T-helper 1 cell treated with Interleukin-12 subunit alpha and Interleukin-12 subunit beta and Interleukin-4 antibody, amounts not matched to agents 30 μg/mL and 1 μg/mL, for 36 hours (primary cell): ENCODE results near the gene DENND1C.
"Not testable (repeated sequence)": the region's sequence is repeated elsewhere in the genome, so short reads cannot be mapped to it uniquely, and the experiment has no call there.

Experiments
- H3K27ac Mint-ChIP-seq: one replicate; pipeline ENCODE4 v1.8.0; 2021; ENCODE audit warnings: mild to moderate bottlenecking, mixed read lengths
- H3K27me3 Mint-ChIP-seq: one replicate; pipeline ENCODE4 v1.8.0; 2021; ENCODE audit warnings: low read depth, mixed read lengths
- H3K36me3 Mint-ChIP-seq: one replicate; pipeline ENCODE4 v1.8.0; 2021; ENCODE audit warnings: low read depth, mixed read lengths
- H3K4me1 Mint-ChIP-seq: one replicate; pipeline ENCODE4 v1.8.0; 2021; ENCODE audit warnings: low read depth, mixed read lengths
- H3K4me3 Mint-ChIP-seq: one replicate; pipeline ENCODE4 v1.8.0; 2021; ENCODE audit warnings: mild to moderate bottlenecking, moderate library complexity, mixed read lengths
- H3K9me3 Mint-ChIP-seq: one replicate; pipeline ENCODE4 v1.8.0; 2021; ENCODE audit warnings: mixed read lengths

Gene DENND1C

DNA sequence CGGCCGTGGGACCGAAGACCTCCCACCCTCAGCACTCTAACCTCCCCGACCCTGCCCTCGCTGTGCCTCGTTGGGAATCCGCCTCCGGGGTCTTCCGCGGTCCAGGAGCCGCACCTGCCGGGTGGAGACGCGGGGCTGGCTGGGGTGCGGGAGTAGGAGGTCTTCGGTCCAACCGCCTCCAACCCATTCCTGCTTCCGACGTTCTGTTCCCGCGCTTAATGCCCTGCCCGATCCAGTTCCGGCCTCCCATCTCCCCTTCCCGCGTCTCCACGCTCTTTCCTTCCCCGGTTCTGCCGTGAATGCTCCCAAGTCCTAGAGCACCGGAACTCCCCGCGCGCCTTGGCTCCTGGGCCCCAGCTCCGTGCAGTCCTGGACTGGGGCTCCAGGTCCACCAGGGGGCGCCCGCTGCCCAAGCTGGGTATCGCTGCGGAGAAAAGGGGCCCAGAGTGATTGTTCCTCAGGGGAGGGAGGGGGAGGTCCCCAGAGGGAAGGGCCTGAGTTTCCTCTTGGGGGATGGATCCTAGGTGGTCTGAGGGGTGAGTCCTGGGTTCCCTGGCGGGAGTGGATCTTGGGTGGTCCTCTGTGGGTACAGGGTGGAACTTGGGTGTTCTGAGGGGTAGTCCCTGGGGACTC is 35.2 kb upstream of the DENND1C start:
- H3K4me3 Mint-ChIP-seq: peak overlapping the region; percentile 94
- H3K4me1 Mint-ChIP-seq: peaks cover 30% of the 10 kb centered on the region
- H3K36me3 Mint-ChIP-seq: no peaks in the 10 kb centered on the region
- H3K27me3 Mint-ChIP-seq: peaks cover 3% of the 10 kb centered on the region
- H3K9me3 Mint-ChIP-seq: no peaks in the 10 kb centered on the region
- peak overlapping the region; percentile 86 for H3K27ac Mint-ChIP-seq

DNA sequence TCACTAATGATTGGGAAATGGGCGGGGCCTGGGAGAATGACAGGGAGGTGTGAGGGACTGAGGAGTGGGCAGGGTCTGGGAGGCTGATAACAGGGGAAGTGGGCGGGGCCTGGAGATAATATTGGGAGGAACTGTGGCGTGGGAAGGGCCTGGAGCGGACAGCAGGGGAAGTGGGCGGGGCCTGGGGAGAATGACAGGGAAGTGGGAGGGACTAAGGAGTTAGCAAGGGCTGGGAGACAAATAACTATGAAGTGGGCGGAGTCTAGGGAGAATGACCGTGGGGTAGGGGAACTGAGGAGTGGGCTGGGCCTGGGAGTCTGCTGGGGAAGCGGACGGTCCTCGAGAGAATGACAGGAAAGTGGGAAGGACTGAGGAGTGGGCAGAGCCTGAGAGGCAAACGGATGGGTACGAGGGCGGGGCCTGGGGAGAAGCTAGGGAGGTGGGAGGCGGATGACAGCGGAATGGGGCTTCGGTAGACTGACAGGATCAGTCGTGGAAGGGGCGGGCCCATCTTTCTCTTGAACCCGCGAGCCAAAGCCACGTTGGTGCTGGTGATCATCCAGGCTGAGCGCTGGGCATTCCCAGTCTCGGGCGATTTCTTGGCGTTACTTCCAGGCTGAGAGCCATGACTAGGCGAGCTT is 34.6 kb upstream of the DENND1C start:
- Mint-ChIP-seq H3K4me1 (peaks cover 30% of the 10 kb centered on the region), H3K9me3 (no peaks in the 10 kb centered on the region), H3K27ac (peak overlapping the region; percentile 91), H3K36me3 (no peaks in the 10 kb centered on the region), H3K4me3 (peak overlapping the region; percentile 94), H3K27me3 (peaks cover 3% of the 10 kb centered on the region)

DNA sequence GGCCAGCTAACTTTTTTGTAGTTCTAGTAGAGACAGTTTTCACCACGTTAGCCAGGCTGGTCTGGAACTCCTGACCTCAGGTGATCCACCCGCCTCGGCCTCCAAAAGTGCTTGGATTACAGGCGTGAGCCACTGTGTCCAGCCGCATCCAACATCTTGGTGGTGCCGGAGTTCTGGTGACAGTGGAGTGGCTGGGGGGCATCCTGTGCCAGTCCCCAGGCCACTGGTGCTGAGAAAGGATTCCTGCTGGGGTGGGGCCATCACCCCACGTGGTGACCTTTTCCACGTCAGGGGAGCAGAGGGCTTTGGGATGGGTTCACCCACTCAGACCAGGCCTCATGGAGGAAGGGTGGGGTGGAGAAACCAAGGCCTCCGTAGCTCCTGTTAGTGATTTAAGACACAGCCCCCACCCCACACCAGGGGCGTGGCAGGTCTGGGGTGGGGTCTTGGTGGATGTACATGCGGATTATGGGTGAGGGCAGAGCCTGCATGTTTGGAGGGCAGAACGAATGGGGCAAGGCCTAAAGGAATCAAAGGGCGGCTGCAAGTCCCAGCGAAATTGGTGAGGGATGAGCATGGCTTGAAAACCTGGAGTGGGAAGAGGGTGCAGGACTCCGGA is 33.4 kb upstream of the DENND1C start:
- Mint-ChIP-seq H3K4me1 (peaks cover 29% of the 10 kb centered on the region), H3K4me3 (peak overlapping the region; percentile 32), H3K36me3 (no peaks in the 10 kb centered on the region), H3K9me3 (no peaks in the 10 kb centered on the region), H3K27ac (no peak overlapping the region), H3K27me3 (peaks cover 1% of the 10 kb centered on the region)

DNA sequence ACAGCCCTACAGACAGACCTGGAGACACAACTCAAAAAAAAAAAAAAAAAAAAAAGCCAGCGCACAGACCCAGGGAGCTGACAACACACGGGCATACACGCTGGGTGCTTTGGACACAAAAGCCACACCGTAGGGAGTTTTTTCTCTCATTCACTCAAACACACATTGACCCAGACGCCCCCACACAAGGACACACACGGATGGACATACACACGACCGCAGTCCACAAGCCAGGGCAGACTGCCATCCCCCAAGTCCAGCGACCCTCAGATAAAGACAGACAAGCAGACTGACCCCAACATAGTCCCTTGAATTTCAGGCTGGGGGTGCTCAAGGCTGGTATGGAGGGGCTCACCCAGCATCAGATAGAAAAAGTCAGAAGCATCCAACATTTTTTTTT is 32.5 kb upstream of the DENND1C start:
- no peaks in the 10 kb centered on the region for H3K27me3 Mint-ChIP-seq
- no peak overlapping the region for H3K4me3 Mint-ChIP-seq
- H3K27ac Mint-ChIP-seq: no peak overlapping the region
- H3K4me1 Mint-ChIP-seq: peaks cover 24% of the 10 kb centered on the region
- H3K36me3 Mint-ChIP-seq: no peaks in the 10 kb centered on the region
- no peaks in the 10 kb centered on the region for H3K9me3 Mint-ChIP-seq

DNA sequence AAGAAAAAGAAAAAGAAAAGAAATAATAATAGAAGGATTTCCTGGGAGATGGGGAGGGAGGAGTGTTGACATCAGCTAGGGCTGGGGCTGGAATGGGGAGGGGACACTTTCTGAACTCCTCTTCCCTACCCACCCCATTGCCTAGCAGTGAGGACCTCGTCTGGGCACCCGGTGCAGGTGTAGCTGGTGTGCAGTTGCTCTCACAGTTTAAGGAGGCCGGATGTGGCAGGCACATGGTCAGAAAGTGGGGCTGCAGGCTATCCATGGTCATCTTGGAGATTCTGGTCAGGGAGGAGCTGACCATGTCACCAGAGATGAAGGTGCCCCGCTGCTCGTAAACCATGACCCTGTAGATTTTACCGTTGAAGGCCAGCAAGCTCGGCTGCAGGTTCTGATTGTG is 29.0 kb upstream of the DENND1C start:
- Mint-ChIP-seq H3K9me3 (no peaks in the 10 kb centered on the region), H3K36me3 (no peaks in the 10 kb centered on the region), H3K4me3 (no peak overlapping the region), H3K27me3 (no peaks in the 10 kb centered on the region), H3K27ac (no peak overlapping the region), H3K4me1 (peaks cover 3% of the 10 kb centered on the region)

DNA sequence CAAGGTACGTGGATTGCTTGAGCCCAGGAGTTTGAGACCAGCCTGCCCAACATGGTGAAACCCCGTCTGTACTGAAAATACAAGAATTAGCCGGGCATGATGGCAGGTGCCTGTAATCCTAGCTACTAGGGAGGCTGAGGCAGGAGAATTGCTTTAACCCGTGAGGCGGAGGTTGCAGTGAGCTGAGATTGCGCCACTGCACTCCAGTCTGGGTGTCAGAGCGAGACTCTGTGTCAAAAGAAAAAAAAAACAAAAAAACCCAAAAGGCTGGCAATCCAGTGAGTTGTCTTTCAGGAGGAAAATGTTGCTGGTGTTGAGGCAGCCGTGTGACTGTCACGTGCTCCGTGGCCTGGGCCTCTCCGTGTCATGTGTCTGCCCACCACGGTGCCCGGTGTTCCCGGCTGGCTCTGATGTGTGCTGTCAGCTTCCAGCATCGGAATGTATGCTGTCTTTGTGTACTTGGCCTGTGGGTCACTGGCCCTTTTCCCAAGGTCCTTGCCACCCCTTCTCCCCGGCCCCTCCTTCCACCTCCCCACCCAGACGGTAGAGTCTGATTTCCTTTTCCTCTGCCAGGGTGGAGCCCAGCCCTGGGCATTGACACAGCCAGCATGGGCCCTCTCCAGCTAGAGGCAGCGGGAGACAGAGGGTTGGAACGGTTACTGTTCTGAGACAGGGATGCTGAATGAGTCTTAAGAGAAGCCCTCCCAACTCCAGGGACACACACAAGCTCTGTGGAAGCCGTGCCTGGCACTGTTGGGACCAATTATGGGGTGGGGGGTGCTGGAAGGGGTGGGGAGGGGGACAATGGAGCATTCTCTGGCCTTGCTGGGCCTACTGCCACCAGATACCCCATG is 27.8 kb upstream of the DENND1C start:
- H3K4me1 Mint-ChIP-seq: peaks cover 7% of the 10 kb centered on the region
- no peaks in the 10 kb centered on the region for H3K27me3 Mint-ChIP-seq
- no peak overlapping the region for H3K27ac Mint-ChIP-seq
- no peaks in the 10 kb centered on the region for H3K36me3 Mint-ChIP-seq
- no peak overlapping the region for H3K4me3 Mint-ChIP-seq
- no peaks in the 10 kb centered on the region for H3K9me3 Mint-ChIP-seq

DNA sequence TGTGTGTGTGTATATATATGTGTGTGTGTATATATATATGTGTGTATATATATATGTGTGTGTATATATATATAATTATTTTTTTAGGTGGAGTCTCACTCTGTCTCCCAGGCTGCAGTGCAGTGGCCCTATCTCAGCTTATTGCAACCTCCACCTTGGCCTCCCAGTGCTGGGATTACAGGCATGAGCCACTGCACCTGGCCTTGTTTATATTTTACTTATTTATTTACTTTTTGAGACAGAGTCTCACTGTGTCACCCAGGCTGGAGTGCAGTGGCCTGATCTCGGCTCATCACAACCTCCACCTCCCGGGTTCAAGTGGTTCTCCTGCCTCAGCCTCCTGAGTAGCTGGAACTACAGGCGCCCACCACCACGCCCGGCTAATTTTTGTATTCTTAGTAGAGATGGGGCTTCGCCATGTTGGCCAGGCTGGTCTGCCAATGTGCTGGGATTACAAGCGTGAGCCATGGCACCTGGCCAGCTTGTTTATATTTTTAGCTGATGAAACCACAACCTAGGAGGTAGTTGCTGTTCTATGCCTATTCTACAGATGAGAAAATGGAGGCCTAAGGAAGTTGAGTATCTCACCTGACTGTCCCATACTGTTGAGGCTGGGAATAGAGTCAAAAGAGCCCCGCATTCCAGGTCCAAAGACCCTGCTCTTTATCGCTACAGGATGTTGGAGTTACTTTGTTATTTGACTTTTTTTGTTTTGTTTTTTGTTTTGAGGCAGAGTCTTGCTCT is 26.6 kb upstream of the DENND1C start:
- not testable (repeated sequence) for H3K4me3 Mint-ChIP-seq

DNA sequence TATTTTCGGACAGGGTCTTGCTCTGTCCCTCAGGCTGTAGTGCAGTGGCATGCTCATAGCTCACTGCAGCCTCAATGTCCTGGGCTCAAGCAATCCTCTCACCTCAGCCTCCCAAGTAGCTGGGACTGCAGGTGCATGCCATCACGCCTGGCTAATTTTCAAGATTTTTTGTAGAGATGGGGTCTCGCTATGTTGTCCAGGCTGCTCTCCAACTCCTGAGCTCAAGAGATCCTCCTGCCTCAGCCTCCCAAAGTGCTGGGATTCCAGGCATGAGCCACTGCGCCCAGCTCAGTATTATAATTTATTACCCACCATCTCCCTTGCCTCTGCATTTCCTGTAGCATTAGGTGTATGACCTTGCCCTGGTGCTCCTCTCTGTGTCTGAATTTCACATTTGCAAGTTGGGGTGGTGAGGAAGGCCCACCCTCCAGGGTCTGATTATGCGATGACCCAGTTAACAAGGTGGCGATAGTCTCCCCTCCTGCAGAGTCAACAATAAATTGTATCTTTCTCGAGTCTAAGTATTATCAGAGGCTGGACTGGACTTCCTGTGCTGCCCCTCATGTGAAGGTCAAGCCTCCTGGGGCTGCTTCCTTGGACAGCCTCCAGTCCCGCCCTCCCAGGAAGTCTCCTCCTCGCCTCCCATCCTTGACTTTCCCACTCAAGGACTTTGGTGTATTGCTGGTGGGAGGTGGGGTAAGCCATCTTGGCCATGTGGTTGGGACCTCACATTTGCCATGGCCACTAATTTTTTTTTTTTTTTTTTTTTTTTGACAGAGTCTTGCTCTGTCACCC is 22.0 kb upstream of the DENND1C start:
- H3K27ac Mint-ChIP-seq: no peak overlapping the region
- peaks cover 23% of the 10 kb centered on the region for H3K27me3 Mint-ChIP-seq
- no peak overlapping the region for H3K4me3 Mint-ChIP-seq
- H3K36me3 Mint-ChIP-seq: no peaks in the 10 kb centered on the region
- H3K9me3 Mint-ChIP-seq: no peaks in the 10 kb centered on the region
- H3K4me1 Mint-ChIP-seq: peaks cover 17% of the 10 kb centered on the region

More for the DNA sequence above, 26.6 kb upstream of the DENND1C start:
- H3K36me3 Mint-ChIP-seq, H3K9me3 Mint-ChIP-seq, H3K27me3 Mint-ChIP-seq, H3K27ac Mint-ChIP-seq: not testable (repeated sequence)
- peaks cover 10% of the 10 kb centered on the region for H3K4me1 Mint-ChIP-seq

DNA sequence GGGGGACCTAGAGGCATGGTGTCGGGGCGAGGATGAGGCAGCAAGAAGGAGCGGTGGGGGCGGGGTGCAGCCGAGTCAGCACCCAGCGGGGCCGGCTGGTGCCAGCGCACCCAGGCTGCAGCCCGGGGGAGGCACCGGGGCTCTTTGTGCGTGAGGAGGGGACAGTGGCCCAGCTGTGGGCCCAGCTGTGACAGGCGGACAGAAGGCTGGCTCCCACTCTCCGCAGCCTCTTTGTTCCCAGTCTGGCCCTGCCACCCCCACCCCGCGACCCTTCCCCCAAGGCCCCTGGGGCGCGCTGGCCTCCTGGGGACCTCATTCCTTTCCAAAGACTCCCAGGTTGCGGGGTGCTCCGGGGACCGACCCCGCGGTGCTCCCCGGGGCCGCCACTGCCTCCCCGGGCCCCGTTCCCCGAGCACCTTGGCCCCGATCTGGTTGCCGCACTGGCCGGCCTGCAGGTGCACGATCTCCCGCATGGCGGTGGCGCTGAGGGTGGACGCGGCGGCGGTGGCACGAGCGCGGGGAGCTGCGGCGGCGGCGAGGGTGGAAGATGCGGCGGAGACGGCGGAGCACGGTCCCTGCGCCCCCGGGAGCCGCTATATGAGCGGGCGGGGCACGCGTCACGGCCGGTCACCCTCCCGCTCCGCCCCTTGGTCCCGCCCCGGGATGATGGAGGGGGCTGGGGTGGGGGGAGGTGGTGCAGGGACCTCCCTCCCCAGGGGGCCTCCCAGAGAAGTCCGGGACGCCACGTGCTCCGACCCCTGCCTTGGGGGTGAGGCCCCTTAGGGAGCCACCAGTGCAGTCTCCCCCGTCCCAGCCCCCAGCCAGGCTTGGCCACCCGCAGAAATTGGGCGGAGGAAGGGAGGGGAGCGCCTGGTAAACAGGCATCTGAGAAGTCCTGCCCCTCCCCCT is 20.4 kb upstream of the DENND1C start, which contains the start of gene TUBB4A:
TSS of gene TUBB4A (minus strand) at position 570 of the 909 bp plus-strand sequence. CDS start at position 473, 97 bp downstream.
- Mint-ChIP-seq H3K4me3 (peak within 1 kb of the TSS; percentile 74), H3K9me3 (no peaks in the 10 kb centered on the region), H3K27ac (no peak within 1 kb of the TSS), H3K27me3 (peaks cover 23% of the 10 kb centered on the region), H3K4me1 (peaks cover 22% of the 10 kb centered on the region), H3K36me3 (no peaks in the 10 kb centered on the region)

DNA sequence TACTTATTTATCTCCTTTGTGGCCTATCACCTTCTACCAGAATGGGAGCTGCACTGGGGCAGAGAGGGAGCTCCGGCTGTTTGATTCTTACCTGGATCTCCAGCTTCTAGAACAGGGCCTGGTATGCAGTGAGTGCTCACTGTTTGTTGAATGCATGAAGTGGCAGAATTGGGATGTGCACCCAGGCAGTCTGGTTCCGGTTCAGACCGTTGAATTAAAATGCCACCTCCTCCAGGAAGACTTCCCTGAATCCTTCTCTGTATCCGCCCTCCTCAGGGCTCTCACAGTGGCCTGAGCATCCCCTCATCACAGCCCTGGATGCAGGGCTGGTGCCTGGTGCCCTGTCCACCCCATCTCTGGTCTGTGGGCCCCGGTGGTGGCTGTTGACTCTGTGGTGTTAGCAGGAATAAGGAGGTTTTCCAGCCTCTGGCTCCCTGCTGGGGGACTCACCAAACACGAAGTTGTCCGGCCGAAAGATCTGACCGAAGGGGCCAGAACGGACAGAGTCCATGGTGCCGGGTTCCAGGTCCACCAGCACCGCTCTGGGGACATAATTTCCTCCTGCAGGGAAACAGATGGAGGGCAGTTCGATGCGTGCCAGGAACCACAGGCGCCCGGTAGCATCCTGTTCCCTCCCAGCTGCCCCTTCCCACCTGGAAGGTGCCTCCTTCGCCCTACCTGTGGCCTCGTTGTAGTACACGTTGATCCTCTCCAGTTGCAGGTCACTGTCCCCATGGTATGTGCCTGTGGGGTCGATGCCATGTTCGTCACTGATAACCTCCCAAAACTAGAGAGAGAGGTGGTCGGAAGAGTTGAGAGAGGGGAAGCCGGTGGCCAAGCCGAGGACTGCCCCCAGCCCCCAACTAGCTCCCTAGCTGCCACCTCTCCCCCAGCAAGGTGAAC is 19.5 kb upstream of the DENND1C start:
- H3K36me3 Mint-ChIP-seq: no peaks in the 10 kb centered on the region
- no peaks in the 10 kb centered on the region for H3K9me3 Mint-ChIP-seq
- peaks cover 22% of the 10 kb centered on the region for H3K4me1 Mint-ChIP-seq
- no peak overlapping the region for H3K27ac Mint-ChIP-seq
- H3K4me3 Mint-ChIP-seq: peak overlapping the region; percentile 74
- peaks cover 23% of the 10 kb centered on the region for H3K27me3 Mint-ChIP-seq

DNA sequence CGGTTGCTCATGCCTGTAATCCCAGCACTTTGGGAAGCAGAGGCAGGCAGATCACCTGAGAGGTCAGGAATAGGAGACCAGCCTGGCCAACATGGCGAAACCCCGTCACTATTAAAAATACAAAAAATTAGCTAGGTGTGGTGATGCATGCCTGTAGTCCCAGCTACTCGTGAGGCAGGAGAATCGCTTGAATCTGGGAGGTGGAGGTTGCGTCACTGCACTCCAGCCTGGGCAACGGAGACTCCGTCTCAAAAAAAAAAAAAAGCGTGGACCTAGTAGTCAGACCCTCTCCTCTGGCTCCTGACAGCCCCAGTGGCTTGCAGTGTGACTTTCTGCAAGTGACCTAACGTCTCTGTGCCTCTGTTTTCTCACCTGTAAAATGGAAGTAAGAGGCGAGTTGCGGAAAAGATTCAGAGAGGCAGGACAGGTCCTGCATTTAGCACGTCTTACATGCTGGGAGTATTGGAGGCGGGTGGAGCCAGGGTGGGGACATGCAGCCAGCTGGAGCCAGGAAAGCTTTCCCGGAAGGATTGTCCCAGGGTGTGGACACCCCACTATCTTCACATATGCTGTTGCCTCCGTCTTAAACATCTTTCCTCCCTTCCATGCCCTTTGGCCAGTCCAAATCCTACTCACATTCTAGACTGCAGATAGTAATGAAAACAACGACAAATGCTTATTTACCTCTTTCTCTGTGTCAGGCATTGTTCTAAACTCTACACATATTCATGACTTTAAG is 17.6 kb upstream of the DENND1C start:
- H3K4me3 Mint-ChIP-seq: no peak overlapping the region
- H3K27ac Mint-ChIP-seq: no peak overlapping the region
- peaks cover 23% of the 10 kb centered on the region for H3K27me3 Mint-ChIP-seq
- H3K36me3 Mint-ChIP-seq: peaks cover 2% of the 10 kb centered on the region
- H3K4me1 Mint-ChIP-seq: peaks cover 14% of the 10 kb centered on the region
- H3K9me3 Mint-ChIP-seq: no peaks in the 10 kb centered on the region
